B cell (primary cell): ENCODE data around the gene MPZL3. TPM values are rescaled to one million over a fixed set of nuclear protein-coding genes. Genes with fewer than 3 reads are reported as not detected.

Source experiments
- ATAC-seq: fragments of 200-7000 bp; cut with Tn5 transposase; one replicate; pipeline ENCODE4 v1.10.0; 2021; ENCODE audit warnings: low read depth, mild to moderate bottlenecking, moderate number of reproducible peaks, moderate library complexity
- CTCF ChIA-PET: fragments of 350-600 bp; sonication (Branson Sonifier 250); formaldehyde crosslinking; loops from one replicate; lab custom pipeline; 2021; ENCODE audit warnings: antibody characterized with exemption, inconsistent platforms; lab: Charles Lee
- POLR2A ChIA-PET: fragments of 350-600 bp; sonication (Branson Sonifier 250); formaldehyde crosslinking; loops from one replicate; lab custom pipeline; 2021; ENCODE audit warnings: antibody characterized with exemption; lab: Charles Lee
- DNase-seq: peaks from one replicate; pipeline ENCODE4 v3.0.0; 2013
- H2AFZ ChIP-seq: 2 replicates; pipeline ENCODE4 v1.6.1; 2012; ENCODE audit warnings: mild to moderate bottlenecking, low read depth, low read length; ENCODE audit not compliant: insufficient read depth, poor library complexity, severe bottlenecking
- H3K27ac ChIP-seq, 2 donors: 1 replicate in 1 of 2; 2 replicates in 1 of 2; pipeline ENCODE4 v1.5.1; 2012 to 2013; ENCODE audit warnings: low read length in 2 of 2, mild to moderate bottlenecking in 2 of 2, moderate library complexity in 1 of 2
- H3K27me3 ChIP-seq, 4 experiments: fragments of 200-600 bp in 1 of 4; sonication (generic) in 1 of 4; replicated peaks in 1 of 4; 1 replicate in 2 of 4; 2 replicates in 2 of 4; pipeline versions ENCODE4 v1.6.1 to v1.7.0; 2013 to 2016; ENCODE audit warnings: low read length in 3 of 4, mild to moderate bottlenecking in 2 of 4, mixed read lengths in 1 of 4, moderate library complexity in 1 of 4; ENCODE audit not compliant: insufficient read depth in 4 of 4, control insufficient read depth in 3 of 4; ENCODE audit errors: control extremely low read depth in 1 of 4
- H3K36me3 ChIP-seq, 2 experiments: replicated peaks in 1 of 2; 1 replicate in 1 of 2; 2 replicates in 1 of 2; pipeline versions ENCODE4 v1.6.1 to v1.7.1; 2013; ENCODE audit warnings: low read length in 1 of 2; ENCODE audit not compliant: insufficient read depth in 2 of 2, control insufficient read depth in 1 of 2; ENCODE audit errors: control extremely low read depth in 1 of 2, extremely low read depth in 1 of 2
- H3K4me1 ChIP-seq, 2 donors: fragments of 200-600 bp in 1 of 2; sonication (generic) in 1 of 2; 1 replicate in 1 of 2; 2 replicates in 1 of 2; pipeline versions ENCODE4 v1.5.1 to v1.6.1; 2013 to 2017; ENCODE audit warnings: low read length in 2 of 2; ENCODE audit not compliant: control insufficient read depth in 2 of 2, insufficient read depth in 2 of 2
- H3K4me2 ChIP-seq: replicated peaks from 2 replicates; pipeline ENCODE3; 2012; ENCODE audit warnings: mild to moderate bottlenecking, low read depth, low read length; ENCODE audit not compliant: poor library complexity, severe bottlenecking
- H3K4me3 ChIP-seq, 5 experiments: fragments of 200-600 bp in 1 of 5; sonication (generic) in 1 of 5; 1 replicate in 3 of 5; 2 replicates in 2 of 5; pipeline versions ENCODE4 v1.5.1 to v1.7.0; 2011 to 2016; ENCODE audit warnings: low read length in 4 of 5, mild to moderate bottlenecking in 4 of 5, low read depth in 2 of 5, control low read depth in 1 of 5, moderate library complexity in 1 of 5; ENCODE audit not compliant: insufficient read depth in 1 of 5; ENCODE audit errors: control extremely low read depth in 1 of 5, extremely low read depth in 1 of 5
- H3K79me2 ChIP-seq: fragments of 200-600 bp; sonication (generic); one replicate; pipeline ENCODE4 v1.6.0; 2016; ENCODE audit warnings: low read length; ENCODE audit not compliant: control insufficient read depth, insufficient read depth
- H3K9ac ChIP-seq: fragments of 200-600 bp; sonication (generic); 2 replicates; pipeline ENCODE4 v1.6.1; 2017; ENCODE audit warnings: mild to moderate bottlenecking, low read length, moderate library complexity
- H3K9me3 ChIP-seq, 3 donors: one replicate each; pipeline versions ENCODE4 v1.6.1 to v1.7.1; 2013; ENCODE audit warnings: low read length in 2 of 3; ENCODE audit not compliant: control insufficient read depth in 2 of 3, insufficient read depth in 1 of 3; ENCODE audit errors: control extremely low read depth in 1 of 3
- H4K20me1 ChIP-seq: 2 replicates; pipeline ENCODE4 v1.6.0; 2012; ENCODE audit warnings: mild to moderate bottlenecking, low read length; ENCODE audit not compliant: insufficient read depth, control insufficient read depth, poor library complexity, severe bottlenecking
- H3K27ac Mint-ChIP-seq: one replicate; pipeline ENCODE4 v1.8.0; 2021; ENCODE audit warnings: mixed read lengths
- H3K27me3 Mint-ChIP-seq: one replicate; pipeline ENCODE4 v1.8.0; 2021; ENCODE audit warnings: mixed read lengths
- H3K4me1 Mint-ChIP-seq: one replicate; pipeline ENCODE4 v1.8.0; 2021; ENCODE audit warnings: mixed read lengths
- H3K4me3 Mint-ChIP-seq: one replicate; pipeline ENCODE4 v1.8.0; 2021; ENCODE audit warnings: mixed read lengths
- H3K9me3 Mint-ChIP-seq: one replicate; pipeline ENCODE4 v1.8.0; 2022; ENCODE audit warnings: mixed read lengths; ENCODE audit not compliant: insufficient read depth
- CTCF ChIP-seq: fragments of 200-600 bp; IDR thresholded peaks from one replicate; pipeline ENCODE4 v1.8.0; 2022; ENCODE audit warnings: antibody characterized with exemption, mild to moderate bottlenecking
- EZH2 ChIP-seq: IDR thresholded peaks from 2 replicates; pipeline ENCODE4 v1.6.1; 2012; ENCODE audit warnings: borderline replicate concordance, low read depth, mild to moderate bottlenecking, moderate library complexity, low read length; ENCODE audit not compliant: insufficient read depth, poor library complexity, severe bottlenecking
- WGBS: methylation state at CpG from one replicate; pipeline ENCODE4 v1.1.5; 2013; ENCODE audit warnings: missing lambda C conversion rate; ENCODE audit not compliant: insufficient coverage; 5-methylcytosine and 5-hydroxymethylcytosine counted together
- intact Hi-C: fragments of 100-400 bp; cut with micrococcal nuclease; formaldehyde crosslinking; loops from one replicate; pipeline ENCODE4 v1.10.0; 2022
- polyA plus RNA-seq: library from polyadenylated mRNA; depleted of rRNA; stranded (reverse); fragments of >200 nt; gene quantifications from 2 replicates; pipeline ENCODE4 v1.2.3, GENCODE V29; 2012
- total RNA-seq, 2 donors: library from RNA; stranded (reverse); fragments of 120-200 nt in 1 of 2; gene quantifications; 1 replicate in 1 of 2; 2 replicates in 1 of 2; pipeline versions ENCODE4 v1.2.3 to v1.2.4, GENCODE V29; 2013 to 2022

The MPZL3 gene
- total and polyA plus RNA-seq, 2 donors (not counting 1 experiment from before 2014, with no cell fraction given): 1.4 to 4.2 TPM

- Histone ChIP-seq H3K4me1 (peaks cover 46 to 49% of the 10 kb centered on the region in 2 donors), H3K27ac (no peak overlapping the region), H3K27me3 (no peaks in the 10 kb centered on the region), H2AFZ (no peak overlapping the region), H3K9ac (no peak overlapping the region), H3K79me2 (no peaks in the 10 kb centered on the region), H3K4me2 (no peak overlapping the region), H3K9me3 (no peaks in the 10 kb centered on the region), H4K20me1 (no peaks in the 10 kb centered on the region), H3K4me3 (no peak overlapping the region), H3K36me3 (no peaks in the 10 kb centered on the region)
- DNase-seq (no peak), ATAC-seq (no peak)
- CTCF ChIA-PET: interaction anchor here (3.7 kb wide), 1 partner anchor 11 kb away, joined by 21 read pairs; no protein-coding TSS in a partner anchor
- no peak overlapping the region for H3K4me3 Mint-ChIP-seq
- peaks cover 51% of the 10 kb centered on the region for H3K4me1 Mint-ChIP-seq
- H3K9me3 Mint-ChIP-seq: no peaks in the 10 kb centered on the region
- H3K27me3 Mint-ChIP-seq: peaks cover 36% of the 10 kb centered on the region
- 91% methylated on average over 3 of the region's 7 CpGs for WGBS
- intact Hi-C loops: loop anchor here (5.0 kb wide), 1 partner anchor 42 kb away; the partner anchor contains the start of gene MPZL3
- TF ChIP-seq CTCF (no peak), EZH2 (no peak)
- H3K27ac Mint-ChIP-seq: no peak overlapping the region
- POLR2A ChIA-PET: no interaction called here
These were observed 41.8 kb downstream of the MPZL3 start for GRCh38 chr11:118210323-118210722.

- Histone ChIP-seq H3K9me3 (no peaks in the 10 kb centered on the region), H2AFZ (no peak overlapping the region), H3K27ac (no peak overlapping the region), H4K20me1 (no peaks in the 10 kb centered on the region), H3K36me3 (no peaks in the 10 kb centered on the region), H3K4me2 (no peak overlapping the region), H3K79me2 (no peaks in the 10 kb centered on the region), H3K9ac (no peak overlapping the region), H3K4me3 (no peak overlapping the region), H3K4me1 (peaks cover 34 to 36% of the 10 kb centered on the region in 2 donors), H3K27me3 (no peaks in the 10 kb centered on the region)
- H3K27me3 Mint-ChIP-seq: peaks cover 32% of the 10 kb centered on the region
- H3K4me1 Mint-ChIP-seq: peaks cover 38% of the 10 kb centered on the region
- H3K4me3 Mint-ChIP-seq: no peak overlapping the region
- no peak overlapping the region for H3K27ac Mint-ChIP-seq
- ChIA-PET POLR2A (no interaction called here), CTCF (interaction anchor here (1.0 to 3.7 kb wide), 3 partner anchors 10 to 142 kb away, joined by 3 to 21 read pairs (median 4); no protein-coding TSS in a partner anchor)
- no peaks in the 10 kb centered on the region for H3K9me3 Mint-ChIP-seq
- intact Hi-C loops: loop anchor here (5.0 kb wide), 1 partner anchor 33 kb away; no protein-coding TSS in a partner anchor
- TF ChIP-seq EZH2 (no peak), CTCF (no peak)
- WGBS: 64% methylated on average over 2 of the region's 3 CpGs
- ATAC-seq (no peak), DNase-seq (no peak)
These were observed 43.1 kb downstream of the MPZL3 start for GRCh38 chr11:118209033-118209432.
